ENCODE data around the gene HMCES.

DNA sequence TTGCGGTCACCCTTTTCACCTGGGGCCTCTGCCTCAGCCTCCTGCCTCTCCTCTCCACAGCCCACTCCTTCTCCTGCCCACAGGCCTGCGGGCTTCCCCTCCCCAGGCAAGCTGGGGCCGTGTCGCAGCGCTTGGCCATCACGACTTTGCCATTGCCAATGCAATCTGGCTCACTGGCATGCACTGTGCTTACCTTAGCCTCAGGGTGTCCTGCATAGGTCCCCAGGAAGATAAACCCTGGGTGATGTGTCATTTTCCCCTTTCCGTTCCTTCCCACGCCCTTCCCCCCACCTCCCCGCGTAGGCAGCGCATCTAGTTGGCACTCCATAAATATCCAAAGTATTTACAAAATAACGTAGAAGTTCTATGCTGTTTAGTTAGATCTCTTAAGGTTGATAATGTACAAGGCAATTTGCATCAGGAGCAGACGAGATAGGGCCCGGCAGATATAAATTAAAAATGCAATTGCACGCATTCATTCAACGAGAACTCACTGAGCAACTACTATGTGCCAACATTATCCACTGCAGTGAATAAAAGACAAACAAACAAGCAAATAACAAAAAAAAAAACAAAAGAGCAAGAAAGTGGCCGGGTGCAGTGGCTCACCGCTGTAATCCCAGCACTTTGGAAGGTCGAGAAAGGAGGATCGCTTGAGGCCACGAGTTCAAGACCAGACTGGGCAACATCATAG is 30.2 kb upstream of the HMCES start:
- TF ChIP-seq CTCF (IDR thresholded peaks at IDR 0.05) (no peak), POLR2AphosphoS5 (IDR thresholded peaks at IDR 0.05) (no peak), EP300 (IDR thresholded peaks at IDR 0.05) (no peak), POLR2A (IDR thresholded peaks at IDR 0.05) (no peak)
